A673 (cell line): ENCODE data around the gene RIPOR2. TPM values are rescaled to one million over a fixed set of nuclear protein-coding genes. Genes with fewer than 3 reads are reported as not detected.
"Not testable (repeated sequence)": the region's sequence is repeated elsewhere in the genome, so short reads cannot be mapped to it uniquely, and the experiment has no call there.

Experiments used
- BruUV-seq: library from RNA; stranded (reverse); fragments of 400-500 nt; replicated peaks from 2 replicates; lab custom pipeline; 2021; lab: Mats Ljungman, UMichigan
- CTCF ChIA-PET: fragments of 300-600 bp; sonication (Branson Sonifier 250); formaldehyde crosslinking; loops from one replicate; lab custom pipeline; 2022; ENCODE audit warnings: antibody characterized with exemption; lab: Charles Lee
- POLR2A ChIA-PET: fragments of 300-600 bp; sonication (Branson Sonifier 250); formaldehyde crosslinking; loops from one replicate; lab custom pipeline; 2022; ENCODE audit warnings: antibody characterized with exemption; ENCODE audit not compliant: low non-redundant PET; lab: Charles Lee
- DNase-seq: peaks from one replicate; pipeline ENCODE4 v3.0.0-alpha.2; 2015; ENCODE audit warnings: low spot score
- H3K27ac ChIP-seq: fragments of 200-600 bp; sonication (generic); 2 replicates; pipeline ENCODE4 v1.5.1; 2016; ENCODE audit warnings: mixed run types, low read depth, mild to moderate bottlenecking, mixed read lengths, antibody characterized with exemption, low read length; ENCODE audit not compliant: poor library complexity, severe bottlenecking
- H3K27me3 ChIP-seq: fragments of 200-600 bp; sonication (generic); replicated peaks from 2 replicates; pipeline ENCODE4 v1.6.1; 2017; ENCODE audit warnings: mixed run types, low read depth, mild to moderate bottlenecking, mixed read lengths, antibody characterized with exemption, low read length; ENCODE audit not compliant: insufficient read depth, poor library complexity
- H3K36me3 ChIP-seq: fragments of 200-600 bp; sonication (generic); 2 replicates; pipeline ENCODE4 v1.6.1; 2016; ENCODE audit warnings: mixed run types, mild to moderate bottlenecking, mixed read lengths, antibody characterized with exemption, low read length; ENCODE audit not compliant: insufficient read depth, poor library complexity, severe bottlenecking
- H3K4me1 ChIP-seq: fragments of 200-600 bp; sonication (generic); 2 replicates; pipeline ENCODE4 v1.6.1; 2017; ENCODE audit warnings: mixed run types, mild to moderate bottlenecking, mixed read lengths, antibody characterized with exemption, low read length; ENCODE audit not compliant: insufficient read depth, poor library complexity, severe bottlenecking
- H3K4me3 ChIP-seq: fragments of 200-600 bp; sonication (generic); 2 replicates; pipeline ENCODE4 v1.5.1; 2016; ENCODE audit warnings: low read depth, mixed run types, mild to moderate bottlenecking, mixed read lengths, low read length; ENCODE audit not compliant: poor library complexity, severe bottlenecking
- H3K9me3 ChIP-seq: fragments of 200-600 bp; sonication (generic); 2 replicates; pipeline ENCODE4 v1.6.1; 2016; ENCODE audit warnings: mixed run types, low read depth, mild to moderate bottlenecking, mixed read lengths, antibody characterized with exemption, low read length; ENCODE audit not compliant: poor library complexity, severe bottlenecking
- EZH2 ChIP-seq: fragments of 200-600 bp; sonication (generic); IDR thresholded peaks from 2 replicates; pipeline ENCODE4 v1.6.1; 2017; ENCODE audit warnings: borderline replicate concordance, low read depth, mild to moderate bottlenecking, mixed read lengths, antibody characterized with exemption, low read length; ENCODE audit not compliant: poor library complexity, severe bottlenecking
- intact Hi-C: fragments of 100-400 bp; cut with micrococcal nuclease; formaldehyde crosslinking; loops from one replicate; pipeline ENCODE4 v1.10.0; 2022; ENCODE audit not compliant: unreplicated experiment
- total RNA-seq: library from RNA; stranded (reverse); gene quantifications from 2 replicates; pipeline ENCODE4 v1.2.3, GENCODE V29; 2021
- TF ChIP-seq, protein P1 (sequence below): fragments of 300-800, 200-600 bp; sonication (generic); conservative IDR thresholded peaks from 2 replicates; pipeline ENCODE4 v1.5.1; 2017; ENCODE audit warnings: low read depth, mild to moderate bottlenecking, antibody characterized with exemption, low read length, moderate library complexity, mixed read lengths

Gene RIPOR2
- total RNA-seq, 1 experiment from 2014 or later = 0.17 TPM

DNA sequence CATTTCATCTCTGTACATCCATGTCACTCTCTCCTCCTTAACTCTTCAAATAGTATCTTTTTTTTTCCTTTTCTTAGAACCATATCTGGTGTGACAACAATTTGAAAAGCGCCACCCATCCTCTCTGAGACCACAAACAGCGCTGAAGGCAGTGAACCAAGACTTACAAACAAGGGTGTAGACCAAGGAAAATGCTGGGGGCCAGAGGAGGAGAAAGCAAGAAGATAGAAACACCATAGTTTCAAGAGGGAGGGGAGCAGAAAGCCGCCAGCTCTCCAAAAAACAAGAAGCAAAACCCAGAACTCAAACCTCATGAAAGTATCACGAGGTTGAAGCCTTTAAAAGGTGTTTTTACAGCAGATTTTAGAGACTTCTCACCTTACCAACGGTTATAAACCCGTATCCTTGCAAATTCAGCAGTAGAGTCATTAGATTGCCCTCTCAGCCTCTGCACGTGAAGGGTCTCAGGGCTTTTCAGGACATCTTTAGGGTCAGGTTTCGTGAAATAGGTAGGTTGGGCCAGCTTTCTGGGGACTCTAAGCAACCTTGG lies 13.3 kb upstream of the RIPOR2 start:
- DNase-seq = no peak
- Histone ChIP-seq H3K36me3 (no peaks in the 10 kb centered on the region), H3K27me3 (peaks cover 2% of the 10 kb centered on the region), H3K4me1 (no peaks in the 10 kb centered on the region), H3K4me3 (no peak overlapping the region), H3K27ac (no peak overlapping the region), H3K9me3 (no peaks in the 10 kb centered on the region)
- TF ChIP-seq, protein P1, sequence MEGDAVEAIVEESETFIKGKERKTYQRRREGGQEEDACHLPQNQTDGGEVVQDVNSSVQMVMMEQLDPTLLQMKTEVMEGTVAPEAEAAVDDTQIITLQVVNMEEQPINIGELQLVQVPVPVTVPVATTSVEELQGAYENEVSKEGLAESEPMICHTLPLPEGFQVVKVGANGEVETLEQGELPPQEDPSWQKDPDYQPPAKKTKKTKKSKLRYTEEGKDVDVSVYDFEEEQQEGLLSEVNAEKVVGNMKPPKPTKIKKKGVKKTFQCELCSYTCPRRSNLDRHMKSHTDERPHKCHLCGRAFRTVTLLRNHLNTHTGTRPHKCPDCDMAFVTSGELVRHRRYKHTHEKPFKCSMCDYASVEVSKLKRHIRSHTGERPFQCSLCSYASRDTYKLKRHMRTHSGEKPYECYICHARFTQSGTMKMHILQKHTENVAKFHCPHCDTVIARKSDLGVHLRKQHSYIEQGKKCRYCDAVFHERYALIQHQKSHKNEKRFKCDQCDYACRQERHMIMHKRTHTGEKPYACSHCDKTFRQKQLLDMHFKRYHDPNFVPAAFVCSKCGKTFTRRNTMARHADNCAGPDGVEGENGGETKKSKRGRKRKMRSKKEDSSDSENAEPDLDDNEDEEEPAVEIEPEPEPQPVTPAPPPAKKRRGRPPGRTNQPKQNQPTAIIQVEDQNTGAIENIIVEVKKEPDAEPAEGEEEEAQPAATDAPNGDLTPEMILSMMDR = no peak
- no peak for TF ChIP-seq EZH2
- ChIA-PET POLR2A (no interaction called here), CTCF (no interaction called here)
- intact Hi-C loops = no loop called here
- no TSS peak for BruUV-seq

DNA sequence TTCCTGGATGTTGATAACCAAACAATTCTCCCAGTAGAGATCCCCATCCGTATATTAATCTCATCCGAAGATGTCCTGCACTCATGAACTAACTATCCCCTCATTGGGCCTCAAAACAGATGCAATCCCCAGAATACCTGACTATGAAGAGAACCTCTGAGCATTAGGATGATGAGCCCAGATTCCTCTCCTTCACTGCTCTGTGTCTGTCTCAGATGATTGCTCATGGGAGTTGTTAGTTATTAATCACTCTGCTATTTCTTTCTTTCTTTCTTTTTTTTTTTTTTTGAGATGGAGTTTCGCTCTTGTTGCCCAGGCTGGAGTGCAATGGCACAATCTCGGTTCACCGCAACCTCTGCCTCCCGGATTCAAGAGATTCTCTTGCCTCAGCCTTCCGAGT lies 12.5 kb upstream of the RIPOR2 start:
- H3K27ac ChIP-seq, H3K9me3 ChIP-seq, POLR2A ChIA-PET, H3K27me3 ChIP-seq, DNase-seq, BruUV-seq, H3K36me3 ChIP-seq, H3K4me3 ChIP-seq, CTCF ChIA-PET, intact Hi-C loops, H3K4me1 ChIP-seq: not testable (repeated sequence)

DNA sequence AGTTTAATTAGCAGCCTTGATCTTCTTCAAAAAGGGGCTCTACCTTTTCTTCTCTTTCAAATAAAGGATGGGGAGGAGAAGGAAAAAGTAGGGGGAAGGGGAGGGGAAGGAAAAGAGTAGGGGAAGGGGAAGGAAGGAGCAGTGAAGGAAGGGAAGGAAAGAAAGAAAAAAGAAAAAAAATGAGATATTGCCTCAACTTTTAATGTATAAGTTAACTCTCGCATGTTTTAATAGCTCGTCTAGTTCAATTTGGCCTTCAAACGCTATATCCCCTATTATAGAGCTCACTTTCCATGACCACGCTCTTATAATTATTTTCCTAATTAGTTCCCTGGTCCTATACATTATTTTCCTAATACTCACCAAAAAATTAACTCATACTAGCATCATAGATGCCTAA lies 11.9 kb upstream of the RIPOR2 start:
- Histone ChIP-seq H3K4me1 (no peaks in the 10 kb centered on the region), H3K27me3 (peaks cover 2% of the 10 kb centered on the region), H3K36me3 (no peaks in the 10 kb centered on the region), H3K9me3 (no peaks in the 10 kb centered on the region), H3K27ac (no peak overlapping the region), H3K4me3 (no peak overlapping the region)
- POLR2A ChIA-PET = no interaction called here
- intact Hi-C loops = no loop called here
- no TSS peak for BruUV-seq
- TF ChIP-seq, protein P1 = no peak
- TF ChIP-seq EZH2 = no peak
- no peak for DNase-seq
- CTCF ChIA-PET = no interaction called here

DNA sequence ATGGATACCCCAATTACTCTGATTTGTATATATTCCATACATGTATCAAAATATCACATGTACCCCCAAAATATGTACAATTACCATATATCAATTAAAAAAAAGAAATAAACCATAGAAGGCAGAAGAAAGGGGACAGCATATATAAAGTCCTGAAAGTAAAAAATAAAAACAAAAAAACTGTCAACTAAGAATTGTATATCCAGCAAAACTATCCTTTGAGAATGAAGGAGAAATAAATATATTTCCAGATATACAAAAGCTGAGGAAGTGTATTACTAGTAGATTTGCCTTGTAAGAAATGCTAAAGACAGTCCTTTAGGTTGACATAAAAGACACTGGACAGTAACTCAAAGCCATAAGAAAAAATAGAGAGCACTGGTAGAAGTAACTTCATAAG lies 9.3 kb upstream of the RIPOR2 start:
- Histone ChIP-seq H3K27ac (no peak overlapping the region), H3K9me3 (no peaks in the 10 kb centered on the region), H3K4me3 (no peak overlapping the region), H3K4me1 (no peaks in the 10 kb centered on the region), H3K27me3 (peaks cover 2% of the 10 kb centered on the region), H3K36me3 (no peaks in the 10 kb centered on the region)
- TF ChIP-seq, protein P1 = no peak
- TF ChIP-seq EZH2 = no peak
- BruUV-seq = no TSS peak
- DNase-seq = no peak
- CTCF ChIA-PET = no interaction called here
- intact Hi-C loops = no loop called here
- POLR2A ChIA-PET = no interaction called here
